Lower leg skin (tissue), 4 donors: ENCODE measurements around the gene CTNND2. TPM values are rescaled to one million over a fixed set of nuclear protein-coding genes. Genes with fewer than 3 reads are reported as not detected.
"Not testable (repeated sequence)": the region's sequence is repeated elsewhere in the genome, so short reads cannot be mapped to it uniquely, and the experiment has no call there.

Experiments
- DNase-seq, 2 donors: peaks; one replicate each; pipeline ENCODE4 v3.0.0-alpha.2; 2019; ENCODE audit warnings: low spot score in 2 of 2
- H3K4me3 ChIP-seq: fragments of 200-600 bp; sonication (generic); 2 replicates; pipeline ENCODE4 v1.5.1; 2017; ENCODE audit warnings: mild to moderate bottlenecking, low read depth; ENCODE audit not compliant: poor library complexity, severe bottlenecking
- CTCF ChIP-seq, 3 donors: fragments of 450-650 bp; IDR thresholded peaks; one replicate each; pipeline ENCODE4 v1.5.1; 2016; ENCODE audit warnings: antibody characterized with exemption in 3 of 3, mild to moderate bottlenecking in 3 of 3, moderate library complexity in 2 of 3
- POLR2A ChIP-seq, 2 donors: fragments of 450-650 bp; IDR thresholded peaks; one replicate each; pipeline ENCODE4 v1.6.1; 2016 to 2017; ENCODE audit warnings: antibody characterized with exemption in 2 of 2, mild to moderate bottlenecking in 1 of 2, moderate library complexity in 1 of 2
- WGBS, 2 donors: methylation state at CpG; one replicate each; pipeline ENCODE4 v1.1.5; 2018; 5-methylcytosine and 5-hydroxymethylcytosine counted together
- intact Hi-C: fragments of 100-400 bp; cut with DNase I; formaldehyde crosslinking; loops from one replicate; pipeline ENCODE4 v1.15.0; 2023; ENCODE audit warnings: low total_unique reads
- total RNA-seq, 4 donors: library from RNA; depleted of rRNA; stranded (reverse); fragments of >200 nt; gene quantifications; one replicate each; pipeline ENCODE4 v1.1.0, GENCODE V29; 2016

The CTNND2 gene
- total RNA-seq, 4 donors from 2014 or later = 0.21 to 2.9 (median 0.55) TPM

- DNase-seq = no peak
- no peak for TF ChIP-seq CTCF (IDR thresholded peaks at IDR 0.05)
- no peak for TF ChIP-seq POLR2A (IDR thresholded peaks at IDR 0.05)
- H3K4me3 ChIP-seq = no peak overlapping the region
- 67 to 75% methylated on average over 5 of the region's 5 CpGs for WGBS, 2 donors
- intact Hi-C loops = no loop called here
Measured at GRCh38 chr5:11426442-11426841, 477.8 kb downstream of the CTNND2 start.

- DNase-seq = no peak
- TF ChIP-seq CTCF (IDR thresholded peaks at IDR 0.05) (no peak), POLR2A (IDR thresholded peaks at IDR 0.05) (no peak)
- 78 to 82% methylated on average over 6 of the region's 6 CpGs for WGBS, 2 donors
- no peak overlapping the region for H3K4me3 ChIP-seq
- intact Hi-C loops = no loop called here
Measured at GRCh38 chr5:11422342-11422741, 481.9 kb downstream of the CTNND2 start.

GRCh38 chr5:11420969-11421368, 483.3 kb downstream of the CTNND2 start:
- H3K4me3 ChIP-seq = no peak overlapping the region
- TF ChIP-seq CTCF (IDR thresholded peaks at IDR 0.05) = no peak
- no peak for TF ChIP-seq POLR2A (IDR thresholded peaks at IDR 0.05)
- 88 to 96% methylated on average over 2 of the region's 2 CpGs for WGBS, 2 donors
- no peak for DNase-seq
- intact Hi-C loops = no loop called here

- DNase-seq = no peak
- WGBS, 2 donors = 33 to 39% methylated on average over 3 of the region's 3 CpGs
- TF ChIP-seq CTCF (IDR thresholded peaks at IDR 0.05) = no peak
- TF ChIP-seq POLR2A (IDR thresholded peaks at IDR 0.05) = no peak
- intact Hi-C loops = no loop called here
- no peak overlapping the region for H3K4me3 ChIP-seq
Measured at GRCh38 chr5:11415751-11416150, 488.5 kb downstream of the CTNND2 start.

GRCh38 chr5:11414732-11415131, 489.5 kb downstream of the CTNND2 start:
- intact Hi-C loops, H3K4me3 ChIP-seq, DNase-seq: not testable (repeated sequence)
- 38 to 92% methylated on average over 1 of the region's 1 CpG for WGBS, 2 donors

- intact Hi-C loops = loop anchor here (2.0 kb wide), 1 partner anchor 49 kb away; no protein-coding TSS in a partner anchor
- TF ChIP-seq CTCF (IDR thresholded peaks at IDR 0.05) (no peak), POLR2A (IDR thresholded peaks at IDR 0.05) (no peak)
- 92% methylated on average over 2 of the region's 2 CpGs for WGBS, 2 donors
- no peak for DNase-seq
- H3K4me3 ChIP-seq = no peak overlapping the region
Measured at GRCh38 chr5:11411621-11412020, 492.6 kb downstream of the CTNND2 start.
